ENCODE results near the gene SMAP2. TPM values are rescaled to one million over a fixed set of nuclear protein-coding genes. Genes with fewer than 3 reads are reported as not detected.
A peak's percentile ranks its signal among the peaks of the same experiment; 100 is the strongest.

Gene SMAP2
- total and polyA plus RNA-seq, 2 of the 4 experiments (the other 2 are of a cell fraction): 30.1 to 31.0 TPM

DNA sequence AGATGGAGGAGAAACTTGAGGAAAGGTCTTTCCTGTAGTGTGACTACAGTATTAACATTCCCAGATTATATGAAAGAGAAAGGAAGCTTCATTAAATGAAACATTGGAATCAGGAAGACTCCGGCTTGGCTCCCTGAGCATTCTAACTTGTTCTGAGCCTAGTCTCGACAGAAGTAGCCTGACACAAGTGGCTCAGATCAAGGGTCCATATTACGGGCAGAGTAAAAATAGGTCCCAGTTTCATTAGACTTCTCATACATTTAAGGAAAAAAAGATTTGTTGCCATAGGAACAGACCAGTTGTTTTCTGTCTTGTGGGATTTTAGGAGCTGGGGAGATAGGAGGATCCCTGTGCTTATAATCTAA, 12.8 kb downstream of the SMAP2 start (continued):
- TF ChIP-seq CHD1 (IDR thresholded peaks at IDR 0.05; ENCODE audit: low read depth, low read length) (no peak), FOS (IDR thresholded peaks at IDR 0.05; ENCODE audit: low read depth, low read length) (no peak), MAFK (IDR thresholded peaks at IDR 0.05; ENCODE audit: low read depth, low read length) (no peak)

DNA sequence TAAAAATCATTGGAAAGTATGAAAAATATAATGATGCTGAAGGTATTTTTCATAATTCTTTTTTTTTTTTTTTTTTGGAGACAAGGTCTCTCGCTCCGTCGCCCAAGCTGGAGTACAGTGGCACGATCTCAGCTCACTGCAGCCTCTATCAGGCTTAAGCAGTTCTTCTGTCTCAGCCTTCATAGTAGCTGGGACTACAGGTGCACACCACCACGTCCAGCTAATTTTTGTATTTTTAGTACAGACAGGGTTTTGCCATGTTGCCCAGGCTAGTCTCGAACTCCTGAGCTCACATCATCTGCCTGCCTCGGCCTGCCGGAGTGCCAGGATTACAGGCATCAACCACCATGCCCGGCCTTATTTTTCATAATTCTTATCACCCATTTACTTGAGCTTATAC, 13.3 kb downstream of the SMAP2 start:
- Histone ChIP-seq H3K14ac (replicated peaks; ENCODE audit: low read depth, low read length) (no peak overlapping the region), H2AK5ac (ENCODE audit: low read depth, low read length) (peak overlapping the region; percentile 37; the same call in 1 of the 2 replicates), H4K91ac (ENCODE audit: insufficient read depth, low read depth, low read length) (no peak overlapping the region), H3K4me1 (ENCODE audit: control insufficient read depth, insufficient read depth, low read length) (peaks cover 18% of the 10 kb centered on the region), H3K4me2 (ENCODE audit: low read depth, low read length) (no peak overlapping the region), H3K18ac (ENCODE audit: low read depth, low read length) (no peak overlapping the region), H2AK9ac (replicated peaks; ENCODE audit: low read depth, low read length, poor library complexity) (no peak overlapping the region), H2BK5ac (ENCODE audit: low read depth, low read length, poor library complexity, severe bottlenecking) (no peak overlapping the region), H4K8ac (ENCODE audit: low read depth in 2 of 2, low read length in 2 of 2) (no peak overlapping the region), H3K9ac (ENCODE audit: low read depth, low read length) (no peak overlapping the region), H4K5ac (ENCODE audit: low read depth, low read length) (no peak overlapping the region), H4K20me1 (ENCODE audit: insufficient read depth, low read length) (peaks cover 29% of the 10 kb centered on the region), H3K27ac (ENCODE audit: insufficient read depth, low read length) (no peak overlapping the region), H3K4ac (ENCODE audit: low read depth, low read length) (no peak overlapping the region), H3K23ac (ENCODE audit: low read depth, low read length) (no peak overlapping the region), H3K27me3 (ENCODE audit: control insufficient read depth, insufficient read depth, low read length) (no peaks in the 10 kb centered on the region), H2BK120ac (ENCODE audit: low read depth, low read length) (no peak overlapping the region), H3K4me3 (ENCODE audit: insufficient read depth, low read depth, low read length) (no peak overlapping the region), H3K56ac (ENCODE audit: extremely low read depth, insufficient read depth, low read length) (no peak overlapping the region), H3K9me1 (ENCODE audit: insufficient read depth, low read length) (peaks cover 19% of the 10 kb centered on the region), H2BK20ac (ENCODE audit: low read depth, low read length) (no peak overlapping the region), H3K79me1 (ENCODE audit: low read depth in 1 of 2, low read length in 2 of 2) (peaks cover 18 to 66% of the 10 kb centered on the region in 2 experiments), H3K9me3 (ENCODE audit: control insufficient read depth, insufficient read depth, low read length) (no peaks in the 10 kb centered on the region), H3K36me3 (ENCODE audit: control insufficient read depth, insufficient read depth, low read length) (no peaks in the 10 kb centered on the region), H2AFZ (replicated peaks; ENCODE audit: low read length, poor library complexity) (no peak overlapping the region), H2BK15ac (ENCODE audit: low read depth, low read length) (no peak overlapping the region)
- intact Hi-C loops (cut with micrococcal nuclease) (no loop called here), in situ Hi-C loops (cut with MboI; ENCODE audit: low sequenced_read_pairs) (no loop called here), dilution Hi-C loops (cut with HindIII; ENCODE audit: low sequenced_read_pairs, unreplicated experiment) (no loop called here)
- DNase-seq (no peak), ATAC-seq (ENCODE audit: low read depth) (no peak)
- BruUV-seq (replicated peaks): no TSS peak
- ChIA-PET CTCF (interaction anchor here (0.8 to 1.3 kb wide), 3 partner anchors 71 to 234 kb away, joined by 4 to 6 read pairs (median 4); no protein-coding TSS in a partner anchor), POLR2A (ENCODE audit: unreplicated experiment) (no interaction called here)
- no CpG with 5 or more reads among the region's 9 CpGs for WGBS, 2 experiments (ENCODE audit: extremely low coverage in 2 of 2, insufficient read length in 1 of 2)
- TF ChIP-seq RFX5 (IDR thresholded peaks at IDR 0.05; ENCODE audit: low read depth, low read length): no peak
- no peak for TF ChIP-seq MXI1 (IDR thresholded peaks at IDR 0.05; ENCODE audit: borderline replicate concordance, low read depth, low read length)
- no peak for TF ChIP-seq FOS (IDR thresholded peaks at IDR 0.05; ENCODE audit: low read depth, low read length)
- TF ChIP-seq, protein P1, sequence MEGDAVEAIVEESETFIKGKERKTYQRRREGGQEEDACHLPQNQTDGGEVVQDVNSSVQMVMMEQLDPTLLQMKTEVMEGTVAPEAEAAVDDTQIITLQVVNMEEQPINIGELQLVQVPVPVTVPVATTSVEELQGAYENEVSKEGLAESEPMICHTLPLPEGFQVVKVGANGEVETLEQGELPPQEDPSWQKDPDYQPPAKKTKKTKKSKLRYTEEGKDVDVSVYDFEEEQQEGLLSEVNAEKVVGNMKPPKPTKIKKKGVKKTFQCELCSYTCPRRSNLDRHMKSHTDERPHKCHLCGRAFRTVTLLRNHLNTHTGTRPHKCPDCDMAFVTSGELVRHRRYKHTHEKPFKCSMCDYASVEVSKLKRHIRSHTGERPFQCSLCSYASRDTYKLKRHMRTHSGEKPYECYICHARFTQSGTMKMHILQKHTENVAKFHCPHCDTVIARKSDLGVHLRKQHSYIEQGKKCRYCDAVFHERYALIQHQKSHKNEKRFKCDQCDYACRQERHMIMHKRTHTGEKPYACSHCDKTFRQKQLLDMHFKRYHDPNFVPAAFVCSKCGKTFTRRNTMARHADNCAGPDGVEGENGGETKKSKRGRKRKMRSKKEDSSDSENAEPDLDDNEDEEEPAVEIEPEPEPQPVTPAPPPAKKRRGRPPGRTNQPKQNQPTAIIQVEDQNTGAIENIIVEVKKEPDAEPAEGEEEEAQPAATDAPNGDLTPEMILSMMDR (conservative IDR thresholded peaks at IDR 0.05; ENCODE audit: low read depth, low read length): no peak
- TF ChIP-seq POLR2A (IDR thresholded peaks at IDR 0.05; ENCODE audit: low read depth, low read length): no peak
- TF ChIP-seq MAFK (IDR thresholded peaks at IDR 0.05; ENCODE audit: low read depth, low read length): no peak
- TF ChIP-seq CEBPB (IDR thresholded peaks at IDR 0.05; ENCODE audit: low read depth, low read length): no peak
- TF ChIP-seq RAD21 (IDR thresholded peaks at IDR 0.05; ENCODE audit: low read length): no peak
- TF ChIP-seq NFE2L2 (IDR thresholded peaks at IDR 0.05; ENCODE audit: low read depth, low read length): no peak
- no peak for TF ChIP-seq SMC3 (IDR thresholded peaks at IDR 0.05; ENCODE audit: low read depth, low read length)
- TF ChIP-seq RCOR1 (IDR thresholded peaks at IDR 0.05; ENCODE audit: insufficient replicate concordance, low read length): no peak
- no peak for TF ChIP-seq BHLHE40 (IDR thresholded peaks at IDR 0.05; ENCODE audit: low read depth, low read length)
- no peak for TF ChIP-seq MAZ (IDR thresholded peaks at IDR 0.05; ENCODE audit: borderline replicate concordance, low read depth, low read length)
- TF ChIP-seq, protein P2, sequence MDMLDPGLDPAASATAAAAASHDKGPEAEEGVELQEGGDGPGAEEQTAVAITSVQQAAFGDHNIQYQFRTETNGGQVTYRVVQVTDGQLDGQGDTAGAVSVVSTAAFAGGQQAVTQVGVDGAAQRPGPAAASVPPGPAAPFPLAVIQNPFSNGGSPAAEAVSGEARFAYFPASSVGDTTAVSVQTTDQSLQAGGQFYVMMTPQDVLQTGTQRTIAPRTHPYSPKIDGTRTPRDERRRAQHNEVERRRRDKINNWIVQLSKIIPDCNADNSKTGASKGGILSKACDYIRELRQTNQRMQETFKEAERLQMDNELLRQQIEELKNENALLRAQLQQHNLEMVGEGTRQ (IDR thresholded peaks at IDR 0.05; ENCODE audit: low read depth, low read length): no peak
- no peak for TF ChIP-seq CHD1 (IDR thresholded peaks at IDR 0.05; ENCODE audit: low read depth, low read length)

Data from IMR-90 (cell line).